PC-9 (cell line): ENCODE data around the gene TSHZ2. TPM values are rescaled to one million over a fixed set of nuclear protein-coding genes. Genes with fewer than 3 reads are reported as not detected.

Source experiments
- BruUV-seq: library from RNA; stranded (reverse); fragments of 400-500 nt; replicated peaks from 2 replicates; lab custom pipeline; 2021; lab: Mats Ljungman, UMichigan
- CTCF ChIA-PET: fragments of 300-600 bp; sonication (Branson Sonifier 250); formaldehyde crosslinking; loops from one replicate; lab custom pipeline; 2022; ENCODE audit warnings: antibody characterized with exemption; lab: Charles Lee
- POLR2A ChIA-PET: fragments of 300-600 bp; sonication (Branson Sonifier 250); formaldehyde crosslinking; loops from one replicate; lab custom pipeline; 2022; ENCODE audit warnings: antibody characterized with exemption; ENCODE audit not compliant: unreplicated experiment; lab: Charles Lee
- DNase-seq, 2 experiments: peaks; one replicate each; pipeline versions ENCODE4 v3.0.0 to v3.0.0-alpha.2; 2015 to 2022; ENCODE audit warnings: mixed read lengths in 1 of 2
- H2AFZ ChIP-seq: fragments of 200-600 bp; sonication (generic); 2 replicates; pipeline ENCODE4 v1.8.1; 2017; ENCODE audit warnings: antibody characterized with exemption
- H3F3A ChIP-seq: fragments of 200-600 bp; sonication (generic); 2 replicates; pipeline ENCODE4 v1.8.1; 2017; ENCODE audit warnings: antibody characterized with exemption, mild to moderate bottlenecking, low read depth; ENCODE audit not compliant: insufficient read depth
- H3K27ac ChIP-seq: fragments of 200-600 bp; sonication (generic); 2 replicates; pipeline ENCODE4 v1.6.1; 2016; ENCODE audit warnings: mixed run types
- H3K27me3 ChIP-seq: fragments of 200-600 bp; sonication (generic); 2 replicates; pipeline ENCODE4 v1.6.1; 2016; ENCODE audit warnings: low read depth, mixed run types; ENCODE audit not compliant: insufficient read depth
- H3K36me3 ChIP-seq: fragments of 200-600 bp; sonication (generic); 2 replicates; pipeline ENCODE4 v1.6.1; 2016; ENCODE audit warnings: low read depth, mixed run types
- H3K4me1 ChIP-seq: fragments of 200-600 bp; sonication (generic); replicated peaks from 2 replicates; pipeline ENCODE4 v1.6.1; 2016; ENCODE audit warnings: mixed run types; ENCODE audit not compliant: insufficient read depth
- H3K4me2 ChIP-seq: fragments of 200-600 bp; sonication (generic); 2 replicates; pipeline ENCODE4 v1.6.1; 2017; ENCODE audit warnings: mixed run types
- H3K4me3 ChIP-seq: fragments of 200-600 bp; sonication (generic); 2 replicates; pipeline ENCODE4 v1.6.1; 2016; ENCODE audit warnings: mixed run types
- H3K79me2 ChIP-seq: fragments of 200-600 bp; sonication (generic); 2 replicates; pipeline ENCODE4 v1.6.1; 2017; ENCODE audit warnings: low read depth, mixed run types
- H3K9me2 ChIP-seq: fragments of 200-600 bp; sonication (generic); 2 replicates; pipeline ENCODE4 v1.8.1; 2017; ENCODE audit warnings: mild to moderate bottlenecking; ENCODE audit not compliant: insufficient read depth
- H3K9me3 ChIP-seq: fragments of 200-600 bp; sonication (generic); 2 replicates; pipeline ENCODE4 v1.8.1; 2016; ENCODE audit warnings: low read depth; ENCODE audit not compliant: insufficient read depth
- H4K20me1 ChIP-seq: fragments of 200-600 bp; sonication (generic); 2 replicates; pipeline ENCODE4 v1.8.1; 2017; ENCODE audit not compliant: insufficient read depth
- EZH2 ChIP-seq: fragments of 200-600 bp; sonication (generic); IDR thresholded peaks from 2 replicates; pipeline ENCODE4 v1.8.0; 2017; ENCODE audit warnings: antibody characterized with exemption, low read depth
- intact Hi-C: fragments of 100-400 bp; cut with micrococcal nuclease; formaldehyde crosslinking; loops from one replicate; pipeline ENCODE4 v1.10.0; 2022; ENCODE audit not compliant: unreplicated experiment
- total RNA-seq: library from RNA; stranded (reverse); gene quantifications from 2 replicates; pipeline ENCODE4 v1.2.3, GENCODE V29; 2021
- TF ChIP-seq, protein P1 (sequence below): fragments of 200-600 bp; sonication (generic); conservative IDR thresholded peaks from 2 replicates; pipeline ENCODE4 v1.6.1; 2017; ENCODE audit warnings: mixed run types, antibody characterized with exemption, mild to moderate bottlenecking, moderate library complexity

The TSHZ2 gene
- total RNA-seq, 1 experiment from 2014 or later, result not detected

GRCh38 chr20:53070706-53071392, 98.7 kb downstream of the TSHZ2 start:
- H3K9me3 ChIP-seq, result no peaks in the 10 kb centered on the region
- H3F3A ChIP-seq, result no peaks in the 10 kb centered on the region
- H3K79me2 ChIP-seq, result no peaks in the 10 kb centered on the region
- no peak overlapping the region for H3K27ac ChIP-seq
- ChIA-PET POLR2A (interaction anchor here (0.7 kb wide), 1 partner anchor 476 kb away, joined by 3 read pairs; no protein-coding TSS in a partner anchor), CTCF (no interaction called here)
- TF ChIP-seq EZH2, result no peak
- TF ChIP-seq, protein P1, sequence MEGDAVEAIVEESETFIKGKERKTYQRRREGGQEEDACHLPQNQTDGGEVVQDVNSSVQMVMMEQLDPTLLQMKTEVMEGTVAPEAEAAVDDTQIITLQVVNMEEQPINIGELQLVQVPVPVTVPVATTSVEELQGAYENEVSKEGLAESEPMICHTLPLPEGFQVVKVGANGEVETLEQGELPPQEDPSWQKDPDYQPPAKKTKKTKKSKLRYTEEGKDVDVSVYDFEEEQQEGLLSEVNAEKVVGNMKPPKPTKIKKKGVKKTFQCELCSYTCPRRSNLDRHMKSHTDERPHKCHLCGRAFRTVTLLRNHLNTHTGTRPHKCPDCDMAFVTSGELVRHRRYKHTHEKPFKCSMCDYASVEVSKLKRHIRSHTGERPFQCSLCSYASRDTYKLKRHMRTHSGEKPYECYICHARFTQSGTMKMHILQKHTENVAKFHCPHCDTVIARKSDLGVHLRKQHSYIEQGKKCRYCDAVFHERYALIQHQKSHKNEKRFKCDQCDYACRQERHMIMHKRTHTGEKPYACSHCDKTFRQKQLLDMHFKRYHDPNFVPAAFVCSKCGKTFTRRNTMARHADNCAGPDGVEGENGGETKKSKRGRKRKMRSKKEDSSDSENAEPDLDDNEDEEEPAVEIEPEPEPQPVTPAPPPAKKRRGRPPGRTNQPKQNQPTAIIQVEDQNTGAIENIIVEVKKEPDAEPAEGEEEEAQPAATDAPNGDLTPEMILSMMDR, result no peak
- BruUV-seq, result no TSS peak
- DNase-seq, result no peak
- intact Hi-C loops, result no loop called here
- H3K4me3 ChIP-seq, result no peak overlapping the region
- H3K4me1 ChIP-seq, result no peaks in the 10 kb centered on the region
- H4K20me1 ChIP-seq, result no peaks in the 10 kb centered on the region
- no peak overlapping the region for H3K4me2 ChIP-seq
- no peaks in the 10 kb centered on the region for H3K36me3 ChIP-seq
- H3K9me2 ChIP-seq, result no peaks in the 10 kb centered on the region
- H2AFZ ChIP-seq, result no peak overlapping the region
- H3K27me3 ChIP-seq, result peaks cover 61% of the 10 kb centered on the region

DNA sequence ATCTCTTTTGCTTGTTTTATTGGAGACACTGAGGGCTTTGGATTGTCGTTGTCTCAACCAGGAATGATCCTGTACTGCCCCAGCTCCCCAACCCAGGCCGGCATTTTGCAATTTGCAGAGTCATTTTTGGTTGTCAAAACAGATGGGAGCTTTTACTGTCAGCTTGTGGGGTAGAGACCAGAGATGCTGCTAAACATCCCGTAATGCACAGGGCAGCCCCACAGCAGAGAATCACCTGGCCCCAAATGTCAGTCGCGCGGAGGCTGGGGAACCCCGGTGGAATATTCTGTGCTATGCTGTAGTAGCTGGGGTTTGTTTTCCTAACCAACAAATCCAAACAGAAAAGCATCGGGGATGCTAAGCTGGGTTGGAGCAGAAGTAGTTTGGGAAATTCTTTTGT, 99.7 kb downstream of the TSHZ2 start:
- TF ChIP-seq, protein P1, result no peak
- no peak for TF ChIP-seq EZH2
- no peak overlapping the region for H3K4me3 ChIP-seq
- intact Hi-C loops, result no loop called here
- no peaks in the 10 kb centered on the region for H3K79me2 ChIP-seq
- H3K9me3 ChIP-seq, result no peaks in the 10 kb centered on the region
- no peaks in the 10 kb centered on the region for H3F3A ChIP-seq
- no peak overlapping the region for H3K4me2 ChIP-seq
- CTCF ChIA-PET, result no interaction called here
- BruUV-seq, result no TSS peak
- H3K27ac ChIP-seq, result no peak overlapping the region
- H2AFZ ChIP-seq, result no peak overlapping the region
- no peak for DNase-seq
- H3K36me3 ChIP-seq, result no peaks in the 10 kb centered on the region
- peaks cover 51% of the 10 kb centered on the region for H3K27me3 ChIP-seq
- no peaks in the 10 kb centered on the region for H3K9me2 ChIP-seq
- POLR2A ChIA-PET, result interaction anchor here (0.7 kb wide), 1 partner anchor 475 kb away, joined by 3 read pairs; no protein-coding TSS in a partner anchor
- no peaks in the 10 kb centered on the region for H4K20me1 ChIP-seq
- no peaks in the 10 kb centered on the region for H3K4me1 ChIP-seq

DNA sequence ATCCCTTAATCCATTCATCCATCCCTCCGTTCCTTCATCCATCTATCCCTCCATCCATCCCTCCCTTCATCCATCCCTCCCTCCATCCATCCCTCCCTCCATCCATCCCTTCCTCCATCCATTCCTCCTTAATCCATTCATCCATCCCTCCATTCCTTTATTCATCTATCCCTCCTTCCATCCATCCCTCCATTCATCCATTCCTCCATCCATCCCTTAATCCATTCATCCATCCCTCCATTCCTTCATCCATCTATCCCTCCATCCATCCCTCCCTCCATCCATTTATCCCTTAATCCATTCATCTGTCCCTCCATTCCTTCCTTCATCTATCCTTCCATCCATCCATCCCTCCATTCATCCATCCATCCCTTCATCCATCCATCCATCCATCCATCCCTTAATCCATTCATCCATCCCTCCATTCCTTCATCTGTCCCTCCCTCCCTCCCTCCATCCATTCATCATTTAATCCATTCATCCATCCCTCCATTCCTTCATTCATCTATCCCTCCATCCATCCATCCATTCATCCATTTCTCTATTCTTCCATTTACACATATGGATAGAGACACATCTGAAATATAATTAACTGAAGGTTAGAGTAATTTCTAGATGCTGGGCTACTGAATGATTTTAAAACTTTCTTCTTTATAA, 100.9 kb downstream of the TSHZ2 start:
- Histone ChIP-seq H3K79me2 (no peaks in the 10 kb centered on the region), H3K4me1 (no peaks in the 10 kb centered on the region), H3K36me3 (no peaks in the 10 kb centered on the region), H3K9me2 (no peaks in the 10 kb centered on the region), H3K27me3 (peaks cover 39% of the 10 kb centered on the region), H2AFZ (no peak overlapping the region), H3K9me3 (no peaks in the 10 kb centered on the region; the same call in 1 of the 2 replicates), H3K4me2 (no peak overlapping the region), H4K20me1 (no peaks in the 10 kb centered on the region), H3F3A (no peaks in the 10 kb centered on the region), H3K27ac (no peak overlapping the region), H3K4me3 (no peak overlapping the region)
- ChIA-PET CTCF (no interaction called here), POLR2A (no interaction called here)
- no peak for DNase-seq
- TF ChIP-seq, protein P1, result no peak
- no peak for TF ChIP-seq EZH2
- BruUV-seq, result no TSS peak
- intact Hi-C loops, result no loop called here
